ENCODE results near the gene ULK1.

DNA sequence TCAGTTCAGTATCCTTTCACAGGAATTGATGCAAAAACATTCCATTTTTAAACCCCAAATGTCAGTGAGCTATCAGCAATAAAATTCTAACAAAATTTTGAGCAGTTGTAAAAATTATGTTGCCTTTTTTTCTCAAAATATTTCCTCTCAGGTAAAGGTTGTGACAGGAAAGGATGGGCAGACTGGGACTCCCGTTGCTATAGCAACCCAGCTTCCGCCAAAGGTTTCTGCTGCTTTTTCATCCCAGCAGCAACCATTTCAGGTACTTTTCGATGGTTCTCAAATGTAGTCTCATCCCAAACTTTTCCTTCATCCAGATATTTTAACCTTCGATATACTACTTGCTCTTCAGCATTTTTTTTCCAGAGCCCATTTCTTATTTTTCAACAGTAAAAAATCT is 69.0 kb downstream of the ULK1 start:
- TF ChIP-seq, protein P1, sequence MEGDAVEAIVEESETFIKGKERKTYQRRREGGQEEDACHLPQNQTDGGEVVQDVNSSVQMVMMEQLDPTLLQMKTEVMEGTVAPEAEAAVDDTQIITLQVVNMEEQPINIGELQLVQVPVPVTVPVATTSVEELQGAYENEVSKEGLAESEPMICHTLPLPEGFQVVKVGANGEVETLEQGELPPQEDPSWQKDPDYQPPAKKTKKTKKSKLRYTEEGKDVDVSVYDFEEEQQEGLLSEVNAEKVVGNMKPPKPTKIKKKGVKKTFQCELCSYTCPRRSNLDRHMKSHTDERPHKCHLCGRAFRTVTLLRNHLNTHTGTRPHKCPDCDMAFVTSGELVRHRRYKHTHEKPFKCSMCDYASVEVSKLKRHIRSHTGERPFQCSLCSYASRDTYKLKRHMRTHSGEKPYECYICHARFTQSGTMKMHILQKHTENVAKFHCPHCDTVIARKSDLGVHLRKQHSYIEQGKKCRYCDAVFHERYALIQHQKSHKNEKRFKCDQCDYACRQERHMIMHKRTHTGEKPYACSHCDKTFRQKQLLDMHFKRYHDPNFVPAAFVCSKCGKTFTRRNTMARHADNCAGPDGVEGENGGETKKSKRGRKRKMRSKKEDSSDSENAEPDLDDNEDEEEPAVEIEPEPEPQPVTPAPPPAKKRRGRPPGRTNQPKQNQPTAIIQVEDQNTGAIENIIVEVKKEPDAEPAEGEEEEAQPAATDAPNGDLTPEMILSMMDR (IDR thresholded peaks at IDR 0.05) = no peak
- TF ChIP-seq POLR2A (IDR thresholded peaks at IDR 0.05) = no peak

All from uterus (tissue), 2 donors.